ENCODE measurements around the gene NFIC.

- no peak for TF ChIP-seq YY1 (IDR thresholded peaks at IDR 0.05; ENCODE audit: insufficient read depth, insufficient read length)
- no peak for TF ChIP-seq SUZ12 (IDR thresholded peaks at IDR 0.05; ENCODE audit: extremely low read depth, insufficient read depth, insufficient read length)
- TF ChIP-seq ZNF274 (IDR thresholded peaks at IDR 0.05; ENCODE audit: low read depth, low read length) = no peak
Measured at GRCh38 chr19:3408996-3409345, 42.6 kb downstream of the NFIC start.
